Peyer's patch (tissue), 4 donors: Measurements from ENCODE around the gene GRAPL.
"Not testable (repeated sequence)": the region's sequence is repeated elsewhere in the genome, so short reads cannot be mapped to it uniquely, and the experiment has no call there.

Experiments
- POLR2A ChIP-seq, 2 donors: fragments of 450-650 bp; IDR thresholded peaks; one replicate each; pipeline ENCODE4 v1.5.1; 2017; ENCODE audit warnings: antibody characterized with exemption in 2 of 2, mild to moderate bottlenecking in 2 of 2, moderate library complexity in 2 of 2
- TF ChIP-seq, protein P1 (sequence below), 6 experiments: fragments of 450-650 bp in 4 of 6; fragments of 200-600 bp in 2 of 6; sonication (generic) in 1 of 6; IDR thresholded peaks; one replicate each; pipeline ENCODE4 v1.5.1; 2017 to 2019; ENCODE audit warnings: antibody characterized with exemption in 6 of 6, mild to moderate bottlenecking in 3 of 6, moderate library complexity in 1 of 6

- TF ChIP-seq POLR2A (IDR thresholded peaks at IDR 0.05) = not testable (repeated sequence)
- TF ChIP-seq, protein P1, sequence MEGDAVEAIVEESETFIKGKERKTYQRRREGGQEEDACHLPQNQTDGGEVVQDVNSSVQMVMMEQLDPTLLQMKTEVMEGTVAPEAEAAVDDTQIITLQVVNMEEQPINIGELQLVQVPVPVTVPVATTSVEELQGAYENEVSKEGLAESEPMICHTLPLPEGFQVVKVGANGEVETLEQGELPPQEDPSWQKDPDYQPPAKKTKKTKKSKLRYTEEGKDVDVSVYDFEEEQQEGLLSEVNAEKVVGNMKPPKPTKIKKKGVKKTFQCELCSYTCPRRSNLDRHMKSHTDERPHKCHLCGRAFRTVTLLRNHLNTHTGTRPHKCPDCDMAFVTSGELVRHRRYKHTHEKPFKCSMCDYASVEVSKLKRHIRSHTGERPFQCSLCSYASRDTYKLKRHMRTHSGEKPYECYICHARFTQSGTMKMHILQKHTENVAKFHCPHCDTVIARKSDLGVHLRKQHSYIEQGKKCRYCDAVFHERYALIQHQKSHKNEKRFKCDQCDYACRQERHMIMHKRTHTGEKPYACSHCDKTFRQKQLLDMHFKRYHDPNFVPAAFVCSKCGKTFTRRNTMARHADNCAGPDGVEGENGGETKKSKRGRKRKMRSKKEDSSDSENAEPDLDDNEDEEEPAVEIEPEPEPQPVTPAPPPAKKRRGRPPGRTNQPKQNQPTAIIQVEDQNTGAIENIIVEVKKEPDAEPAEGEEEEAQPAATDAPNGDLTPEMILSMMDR (IDR thresholded peaks at IDR 0.05) = not testable (repeated sequence)
Measured at GRCh38 chr17:19141366-19142155, 14.2 kb downstream of the GRAPL start.
